Psoas muscle (tissue), 8 donors: ENCODE data around the gene TMEM8B. TPM values are rescaled to one million over a fixed set of nuclear protein-coding genes. Genes with fewer than 3 reads are reported as not detected.

Experiments used
- ATAC-seq, 4 donors: fragments of 200-7000 bp; cut with Tn5 transposase; one replicate each; pipeline ENCODE4 v1.9.1; 2020; ENCODE audit warnings: moderate library complexity in 3 of 4, mild to moderate bottlenecking in 2 of 4
- DNase-seq, 2 donors: peaks; one replicate each; pipeline ENCODE4 v3.0.0-alpha.2; 2020
- H3K27ac ChIP-seq: fragments of 200-600 bp; one replicate; pipeline ENCODE4 v1.8.0; 2022
- H3K27me3 ChIP-seq, 3 donors: fragments of 200-600 bp in 1 of 3; one replicate each; pipeline versions ENCODE4 v1.6.1 to v1.8.0; 2013 to 2022; ENCODE audit warnings: low read length in 2 of 3, mild to moderate bottlenecking in 2 of 3, moderate library complexity in 1 of 3; ENCODE audit not compliant: insufficient read depth in 3 of 3
- H3K36me3 ChIP-seq, 2 donors: fragments of 200-600 bp in 1 of 2; one replicate each; pipeline versions ENCODE4 v1.6.1 to v1.8.0; 2013 to 2022; ENCODE audit warnings: low read depth in 1 of 2, mild to moderate bottlenecking in 1 of 2, moderate library complexity in 1 of 2; ENCODE audit not compliant: insufficient read depth in 1 of 2
- H3K4me1 ChIP-seq: fragments of 200-600 bp; one replicate; pipeline ENCODE4 v1.8.0; 2022
- H3K4me3 ChIP-seq: fragments of 200-600 bp; one replicate; pipeline ENCODE4 v1.8.0; 2022; ENCODE audit warnings: mild to moderate bottlenecking
- H3K9me3 ChIP-seq: fragments of 200-600 bp; one replicate; pipeline ENCODE4 v1.8.0; 2022
- WGBS, 3 donors: extraction: QIAGEN DNeasy Blood & Tissue Kit; methylation state at CpG; one replicate each; pipeline versions ENCODE4 v1.1.6 to v1.1.7; 2013; 5-methylcytosine and 5-hydroxymethylcytosine counted together
- intact Hi-C, 2 donors: fragments of 100-400 bp; cut with DNase I; formaldehyde crosslinking; loops; one replicate each; pipeline versions ENCODE4 v1.11.0 to v1.14.2; 2022
- polyA plus RNA-seq, 3 donors: library from polyadenylated mRNA; stranded (reverse); fragments of 200-250 nt; gene quantifications; one replicate each; pipeline ENCODE4 v1.2.3, GENCODE V29; 2013
- total RNA-seq, 4 donors: library from RNA; stranded (reverse); fragmentation: NEBNext Ultra II Directional in 2 of 4; extraction: Animal tissue kit (Norgen Biotek cat#: 25700) in 2 of 4; gene quantifications; one replicate each; pipeline versions ENCODE4 v1.2.1 to v1.2.4, GENCODE V29; 2021 to 2023
- TF ChIP-seq, protein P1 (sequence below): fragments of 200-600 bp; IDR thresholded peaks from one replicate; pipeline ENCODE4 v1.8.0; 2022; ENCODE audit warnings: antibody characterized with exemption
- donor health status: healthy with polysubstance abuse.
- donor health status: DM: no; HTN: no; CAD: no; lungs with moderate emphysema.
- donor health status: Bipolar disorder and iron deficiency.
- donor health status: healthy.
- donor health status: DM: yes; HTN: yes; CAD: no.
- donor health status: DM: no; HTN: no; CAD: no.
- donor health status: DM: no; HTN: no; CAD: no.
- donor health status: DM: yes; HTN: yes; CAD: no.

The TMEM8B gene
- total and polyA plus RNA-seq, 7 donors, result 2.8 to 18.5 (median 8.9) TPM

GRCh38 chr9:35909274-35909673 lies 80.2 kb downstream of the TMEM8B start, which contains the start of gene SPAAR:
TSS of gene SPAAR (plus strand) at chr9:35909490. CDS start at chr9:35910464, 974 bp downstream.
- TF ChIP-seq, protein P1, sequence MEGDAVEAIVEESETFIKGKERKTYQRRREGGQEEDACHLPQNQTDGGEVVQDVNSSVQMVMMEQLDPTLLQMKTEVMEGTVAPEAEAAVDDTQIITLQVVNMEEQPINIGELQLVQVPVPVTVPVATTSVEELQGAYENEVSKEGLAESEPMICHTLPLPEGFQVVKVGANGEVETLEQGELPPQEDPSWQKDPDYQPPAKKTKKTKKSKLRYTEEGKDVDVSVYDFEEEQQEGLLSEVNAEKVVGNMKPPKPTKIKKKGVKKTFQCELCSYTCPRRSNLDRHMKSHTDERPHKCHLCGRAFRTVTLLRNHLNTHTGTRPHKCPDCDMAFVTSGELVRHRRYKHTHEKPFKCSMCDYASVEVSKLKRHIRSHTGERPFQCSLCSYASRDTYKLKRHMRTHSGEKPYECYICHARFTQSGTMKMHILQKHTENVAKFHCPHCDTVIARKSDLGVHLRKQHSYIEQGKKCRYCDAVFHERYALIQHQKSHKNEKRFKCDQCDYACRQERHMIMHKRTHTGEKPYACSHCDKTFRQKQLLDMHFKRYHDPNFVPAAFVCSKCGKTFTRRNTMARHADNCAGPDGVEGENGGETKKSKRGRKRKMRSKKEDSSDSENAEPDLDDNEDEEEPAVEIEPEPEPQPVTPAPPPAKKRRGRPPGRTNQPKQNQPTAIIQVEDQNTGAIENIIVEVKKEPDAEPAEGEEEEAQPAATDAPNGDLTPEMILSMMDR, result no peak
- H3K9me3 ChIP-seq, result no peaks in the 10 kb centered on the region
- intact Hi-C loops, result loop anchor here in 1 of 2 donors (5.0 kb wide), 1 partner anchor 38 kb away; no protein-coding TSS in a partner anchor
- H3K4me3 ChIP-seq, result peak within 1 kb of the TSS; percentile 49
- DNase-seq, result no peak
- H3K36me3 ChIP-seq, result no peaks in the 10 kb centered on the region
- WGBS, 3 donors, result 64 to 69% (median 65%) methylated on average over 11 of the region's 11 CpGs
- no peak for ATAC-seq
- peaks cover 28% of the 10 kb centered on the region for H3K4me1 ChIP-seq
- peak within 1 kb of the TSS; percentile 80 for H3K27ac ChIP-seq
- no peaks in the 10 kb centered on the region for H3K27me3 ChIP-seq

GRCh38 chr9:35909687-35910612 lies 80.9 kb downstream of the TMEM8B start:
- intact Hi-C loops, result loop anchor here in 1 of 2 donors (5.0 kb wide), 1 partner anchor 37 kb away; no protein-coding TSS in a partner anchor

DNA sequence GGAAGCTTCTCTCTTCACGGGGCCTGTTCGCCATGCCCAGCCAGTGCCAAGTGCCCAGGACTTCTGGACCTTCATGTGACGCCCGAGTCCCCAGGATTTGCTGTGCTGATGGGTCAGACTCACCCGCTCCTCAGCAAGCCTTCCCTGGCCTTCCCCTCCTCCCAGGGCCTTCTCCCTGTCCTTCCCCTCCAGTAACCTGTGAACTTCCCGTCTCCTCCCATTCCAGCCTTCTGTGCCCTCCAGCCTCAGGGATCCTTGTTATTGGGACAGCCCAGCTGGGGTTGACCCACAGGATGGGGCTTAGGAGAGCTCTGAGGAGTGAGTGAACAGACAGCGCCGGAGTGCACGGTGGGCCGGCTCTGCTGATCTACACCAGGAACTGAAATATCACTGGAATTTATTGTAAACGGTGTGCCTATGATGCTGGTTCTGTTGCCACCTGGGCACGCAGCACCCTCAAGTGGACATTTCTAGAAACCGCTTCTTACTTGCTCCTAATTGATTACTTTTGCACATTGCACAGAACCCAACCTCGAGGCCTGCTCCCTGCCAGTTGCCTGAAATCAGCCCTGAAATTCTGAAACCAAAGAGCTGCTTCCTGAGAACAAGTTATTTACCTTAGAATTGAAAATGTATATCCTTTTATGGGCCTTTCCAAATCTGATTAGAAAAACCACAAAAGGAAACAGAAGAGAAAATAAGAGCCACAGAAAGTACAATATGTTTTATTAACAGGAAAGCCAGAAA lies 81.8 kb downstream of the TMEM8B start:
- Histone ChIP-seq H3K4me1 (peaks cover 14% of the 10 kb centered on the region), H3K4me3 (peak overlapping the region; percentile 49), H3K36me3 (no peaks in the 10 kb centered on the region), H3K27ac (peak overlapping the region; percentile 80), H3K27me3 (no peaks in the 10 kb centered on the region), H3K9me3 (no peaks in the 10 kb centered on the region)
- WGBS, 3 donors, result 58 to 67% (median 62%) methylated on average over 14 of the region's 14 CpGs
- ATAC-seq, result no peak
- TF ChIP-seq, protein P1, result peak; percentile 48
- DNase-seq, result peak; percentile 27 to 57
- intact Hi-C loops, result no loop called here

More at GRCh38 chr9:35909687-35910612, 80.9 kb downstream of the TMEM8B start:
- Histone ChIP-seq H3K27ac (peak overlapping the region; percentile 80), H3K27me3 (no peaks in the 10 kb centered on the region), H3K36me3 (no peaks in the 10 kb centered on the region), H3K4me3 (peak overlapping the region; percentile 49), H3K4me1 (peaks cover 23% of the 10 kb centered on the region), H3K9me3 (no peaks in the 10 kb centered on the region)
- TF ChIP-seq, protein P1, result no peak
- 76 to 82% (median 79%) methylated on average over 34 of the region's 34 CpGs for WGBS, 3 donors
- DNase-seq (peak; percentile 38 to 68), ATAC-seq (peak in 1 of 4 donors; percentile 6)

DNA sequence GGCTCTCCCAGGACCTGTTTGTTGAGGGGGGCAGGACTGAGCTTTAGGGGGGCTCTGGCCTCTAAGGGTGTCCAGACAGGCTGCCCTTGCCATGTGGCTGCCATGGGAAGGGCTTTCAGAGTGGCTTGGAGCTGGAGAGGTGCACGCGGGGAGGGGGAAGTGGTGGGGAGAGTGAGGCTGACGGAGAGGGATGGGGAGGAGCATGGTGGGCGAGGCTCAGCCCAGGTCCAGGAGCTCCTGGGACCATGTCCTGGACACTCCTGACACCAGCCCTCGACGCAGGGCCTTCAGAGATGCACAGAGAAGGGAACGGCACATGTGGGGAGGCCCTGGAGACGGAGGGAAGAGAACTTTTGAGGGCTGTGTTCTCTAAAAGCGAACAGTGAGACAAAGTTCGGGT lies 82.7 kb downstream of the TMEM8B start:
- 65 to 77% (median 76%) methylated on average over 10 of the region's 10 CpGs for WGBS, 3 donors
- DNase-seq (no peak), ATAC-seq (no peak)
- H3K4me1 ChIP-seq, result peaks cover 9% of the 10 kb centered on the region
- TF ChIP-seq, protein P1, result no peak
- no peaks in the 10 kb centered on the region for H3K27me3 ChIP-seq
- H3K36me3 ChIP-seq, result no peaks in the 10 kb centered on the region
- H3K27ac ChIP-seq, result no peak overlapping the region
- intact Hi-C loops, result no loop called here
- no peaks in the 10 kb centered on the region for H3K9me3 ChIP-seq
- peak overlapping the region; percentile 49 for H3K4me3 ChIP-seq
